ENCODE results near the gene TSPAN4. TPM values are rescaled to one million over a fixed set of nuclear protein-coding genes. Genes with fewer than 3 reads are reported as not detected.

TSPAN4 gene
- total and polyA plus RNA-seq, 2 of the 13 experiments (the other 11 are each of a cell fraction or from before 2014, with no cell fraction given) = 31.7 to 68.3 TPM

- no peak for TF ChIP-seq CREM (IDR thresholded peaks at IDR 0.05)
- no peak for TF ChIP-seq CREM (CRISPR knock-in tag; IDR thresholded peaks at IDR 0.05)
- TF ChIP-seq ZSCAN20 (CRISPR knock-in tag; IDR thresholded peaks at IDR 0.05; ENCODE audit: borderline replicate concordance) = 0 out of 2 replicates have a peak, but pooled peaks have one; percentile 26
- TF ChIP-seq ZBTB44 (CRISPR knock-in tag; IDR thresholded peaks at IDR 0.05) = no peak
- no peak for TF ChIP-seq CEBPB (IDR thresholded peaks at IDR 0.05; ENCODE audit: borderline replicate concordance, low read depth, low read length)
- TF ChIP-seq ZBTB10 (CRISPR knock-in tag; IDR thresholded peaks at IDR 0.05; ENCODE audit: borderline replicate concordance) = peak; percentile 92; the same call in 1 of the 2 replicates
- no peak for TF ChIP-seq CENPBD1 (CRISPR knock-in tag; IDR thresholded peaks at IDR 0.05; ENCODE audit: borderline replicate concordance, low read depth)
- 0 out of 2 replicates have a peak, but pooled peaks have one; percentile 29 for TF ChIP-seq ZNF724P (CRISPR knock-in tag; IDR thresholded peaks at IDR 0.05; ENCODE audit: borderline replicate concordance)
- TF ChIP-seq TCF7L2 (IDR thresholded peaks at IDR 0.05; ENCODE audit: low read depth, low read length) = no peak
- TF ChIP-seq ZNF850 (CRISPR knock-in tag; conservative IDR thresholded peaks at IDR 0.05) = no peak
- no peak for TF ChIP-seq ZZZ3 (CRISPR knock-in tag; IDR thresholded peaks at IDR 0.05; ENCODE audit: borderline replicate concordance)
- no peak for TF ChIP-seq ZNF546 (CRISPR knock-in tag; conservative IDR thresholded peaks at IDR 0.05)
- no peak for TF ChIP-seq ZNF619 (CRISPR knock-in tag; IDR thresholded peaks at IDR 0.05)
- peak; percentile 87 for TF ChIP-seq ZFY (CRISPR knock-in tag; IDR thresholded peaks at IDR 0.05)
- no peak; the same call in 1 of the 2 replicates for TF ChIP-seq ZNF329 (CRISPR knock-in tag; IDR thresholded peaks at IDR 0.05; ENCODE audit: low read depth)
- TF ChIP-seq ZNF780A (CRISPR knock-in tag; IDR thresholded peaks at IDR 0.05) = no peak
- peak; percentile 42; the same call in 1 of the 2 replicates for TF ChIP-seq ZNF792 (CRISPR knock-in tag; IDR thresholded peaks at IDR 0.05)
- TF ChIP-seq TMF1 (CRISPR knock-in tag; IDR thresholded peaks at IDR 0.05; ENCODE audit: low read depth) = peak; percentile 32; the same call in 1 of the 2 replicates
- TF ChIP-seq ZMYM4 (CRISPR knock-in tag; IDR thresholded peaks at IDR 0.05) = peak; percentile 62; the same call in 1 of the 2 replicates
- TF ChIP-seq ZNF510 (CRISPR knock-in tag; IDR thresholded peaks at IDR 0.05; ENCODE audit: low read depth) = no peak
- TF ChIP-seq U2AF1 (optimal IDR thresholded peaks at IDR 0.05; ENCODE audit: low read depth, low read length) = peak; percentile 67
- TF ChIP-seq FOXO1 (CRISPR knock-in tag; IDR thresholded peaks at IDR 0.05) = peak; percentile 33; the same call in 1 of the 2 replicates
- TF ChIP-seq SKI (IDR thresholded peaks at IDR 0.05; ENCODE audit: partially characterized antibody) = peak; percentile 77
- peak; percentile 57; the same call in 1 of the 2 replicates for TF ChIP-seq ZNF772 (CRISPR knock-in tag; IDR thresholded peaks at IDR 0.05)
- TF ChIP-seq ERF (CRISPR knock-in tag; IDR thresholded peaks at IDR 0.05) = peak; percentile 23
- TF ChIP-seq MXD4 (CRISPR knock-in tag; IDR thresholded peaks at IDR 0.05) = peak; percentile 63; the same call in 1 of the 2 replicates
- peak; percentile 18; the same call in 1 of the 2 replicates for TF ChIP-seq ELF3 (CRISPR knock-in tag; IDR thresholded peaks at IDR 0.05)
Observed at GRCh38 chr11:827146-827896, 15.3 kb upstream of the TSPAN4 start (continued).
